ENCODE data around the gene LY6G6F.

The LY6G6F gene

GRCh38 chr6:31739639-31740396, 33.2 kb downstream of the LY6G6F start, which contains the start of gene MSH5:
Gene MSH5, plus strand, starts transcription at chr6:31740005. Its CDS starts 462 bp downstream, at chr6:31740467.
- DNase-seq (ENCODE audit: low read depth, low spot score): peak; percentile 99

GRCh38 chr6:31740397-31741223, 33.9 kb downstream of the LY6G6F start:
- no peak for DNase-seq (ENCODE audit: low read depth, low spot score)

GRCh38 chr6:31741815-31742214, 35.1 kb downstream of the LY6G6F start:
- DNase-seq (ENCODE audit: low read depth, low spot score): no peak

- DNase-seq (ENCODE audit: low read depth, low spot score): no peak
Measured at GRCh38 chr6:31742894-31743293, 36.2 kb downstream of the LY6G6F start.

GRCh38 chr6:31744422-31744821, 37.8 kb downstream of the LY6G6F start:
- no peak for DNase-seq (ENCODE audit: low read depth, low spot score)

- DNase-seq (ENCODE audit: low read depth, low spot score): no peak
Measured at GRCh38 chr6:31749301-31750036, 42.8 kb downstream of the LY6G6F start.

- no peak for DNase-seq (ENCODE audit: low read depth, low spot score)
Measured at GRCh38 chr6:31750411-31751022, 43.9 kb downstream of the LY6G6F start.

GRCh38 chr6:31752739-31753319, 46.2 kb downstream of the LY6G6F start:
- DNase-seq (ENCODE audit: low read depth, low spot score): no peak

GRCh38 chr6:31758281-31758680, 51.6 kb downstream of the LY6G6F start:
- no peak for DNase-seq (ENCODE audit: low read depth, low spot score)
